Keratinocyte (primary cell): ENCODE measurements around the gene TMEM245. TPM values are rescaled to one million over a fixed set of nuclear protein-coding genes. Genes with fewer than 3 reads are reported as not detected.

Experiments
- DNase-seq: peaks from one replicate; pipeline ENCODE4 v3.0.0-alpha.2; 2011; ENCODE audit warnings: low read depth, missing footprints, low spot score
- FAIRE-seq: peaks from 2 replicates; lab custom pipeline; 2011; peaks lifted over from hg19 to GRCh38; lab: Jason Lieb, UNC
- H2AFZ ChIP-seq: 2 replicates; pipeline ENCODE4 v1.6.0; 2012; ENCODE audit warnings: low read length, control low read depth, inconsistent platforms; ENCODE audit not compliant: control insufficient read depth
- H3K27ac ChIP-seq: 2 replicates; pipeline ENCODE4 v1.5.1; 2011; ENCODE audit warnings: low read length; ENCODE audit not compliant: control insufficient read depth, insufficient read depth
- H3K27me3 ChIP-seq: 3 replicates; pipeline ENCODE4 v1.6.0; 2011; ENCODE audit warnings: low read length; ENCODE audit not compliant: control insufficient read depth, insufficient read depth; ENCODE audit errors: extremely low read depth
- H3K36me3 ChIP-seq, 2 experiments: 2 replicates in 1 of 2; 3 replicates in 1 of 2; pipeline ENCODE4 v1.5.1; 2011; ENCODE audit warnings: low read length in 2 of 2, mild to moderate bottlenecking in 1 of 2; ENCODE audit not compliant: control insufficient read depth in 2 of 2, insufficient read depth in 2 of 2; ENCODE audit errors: extremely low read depth in 1 of 2
- H3K4me1 ChIP-seq: 3 replicates; pipeline ENCODE4 v1.5.1; 2011; ENCODE audit warnings: low read length; ENCODE audit not compliant: control insufficient read depth, insufficient read depth; ENCODE audit errors: extremely low read depth
- H3K4me2 ChIP-seq: 3 replicates; pipeline ENCODE4 v1.6.0; 2011; ENCODE audit warnings: low read depth, low read length; ENCODE audit not compliant: control insufficient read depth, insufficient read depth; ENCODE audit errors: extremely low read depth
- H3K4me3 ChIP-seq, 3 experiments: fragments of 200-600 bp in 1 of 3; sonication (generic) in 1 of 3; 2 replicates in 2 of 3; 3 replicates in 1 of 3; pipeline ENCODE4 v1.5.1; 2011 to 2016; ENCODE audit warnings: low read length in 3 of 3, mild to moderate bottlenecking in 3 of 3, control low read depth in 2 of 3, inconsistent platforms in 1 of 3, low read depth in 1 of 3, mixed read lengths in 1 of 3, mixed run types in 1 of 3, moderate library complexity in 1 of 3; ENCODE audit not compliant: control insufficient read depth in 2 of 3, insufficient read depth in 2 of 3; ENCODE audit errors: extremely low read depth in 1 of 3
- H3K79me2 ChIP-seq: 2 replicates; pipeline ENCODE4 v1.6.0; 2012; ENCODE audit warnings: low read length; ENCODE audit not compliant: control insufficient read depth, insufficient read depth
- H3K9ac ChIP-seq: 3 replicates; pipeline ENCODE4 v1.6.0; 2011; ENCODE audit warnings: low read length; ENCODE audit not compliant: control insufficient read depth, insufficient read depth; ENCODE audit errors: extremely low read depth
- H3K9me1 ChIP-seq: 3 replicates; pipeline ENCODE4 v1.6.0; 2011; ENCODE audit warnings: low read length; ENCODE audit not compliant: control insufficient read depth, insufficient read depth; ENCODE audit errors: extremely low read depth
- H3K9me3 ChIP-seq: 2 replicates; pipeline ENCODE4 v1.5.1; 2012; ENCODE audit warnings: low read depth, low read length; ENCODE audit not compliant: control insufficient read depth
- H4K20me1 ChIP-seq: 3 replicates; pipeline ENCODE4 v1.6.0; 2011; ENCODE audit warnings: low read length; ENCODE audit not compliant: control insufficient read depth, insufficient read depth; ENCODE audit errors: extremely low read depth
- CTCF ChIP-seq, 3 experiments: IDR thresholded peaks in 1 of 3; conservative IDR thresholded peaks in 1 of 3; optimal IDR thresholded peaks in 1 of 3; 2 replicates in 2 of 3; 3 replicates in 1 of 3; pipeline versions ENCODE3 to v1.5.1; 2011; ENCODE audit warnings: low read length in 3 of 3, mild to moderate bottlenecking in 3 of 3, moderate library complexity in 2 of 3, control low read depth in 1 of 3, inconsistent platforms in 1 of 3; ENCODE audit not compliant: insufficient read depth in 2 of 3; ENCODE audit errors: extremely low read depth in 1 of 3
- EZH2 ChIP-seq: IDR thresholded peaks from one replicate; pipeline ENCODE4 v1.6.1; 2012; ENCODE audit warnings: inconsistent platforms, mild to moderate bottlenecking, low read length, moderate library complexity
- dilution Hi-C: fragments of 300-500 bp; cut with MboI; formaldehyde crosslinking; loops from one replicate; pipeline ENCODE4 v1.7.0; 2020; ENCODE audit warnings: low sequenced_read_pairs; ENCODE audit not compliant: extremely low pct_ligation_motif_present
- polyA plus RNA-seq, 5 experiments: library from polyadenylated mRNA; depleted of rRNA in 3 of 5; stranded (reverse) in 3 of 5; stranded (forward) in 1 of 5; unstranded in 1 of 5; fragments of >200 nt; gene quantifications; 1 replicate in 1 of 5; 2 replicates in 3 of 5; 3 replicates in 1 of 5; pipeline versions ENCODE4 v1.2.1 to v1.2.3, GENCODE V29; 2011 to 2012; ENCODE audit warnings: missing spikeins in 2 of 5, low read depth in 1 of 5, low replicate concordance in 1 of 5

The TMEM245 gene
- polyA plus RNA-seq, 1 donor (not counting 4 experiments of a cell fraction or from before 2014, with no cell fraction given), result 40.0 TPM

- Histone ChIP-seq H3K79me2 (no peaks in the 10 kb centered on the region), H3K27ac (no peak overlapping the region), H3K4me3 (no peak overlapping the region), H3K4me2 (no peak overlapping the region), H2AFZ (no peak overlapping the region), H3K4me1 (no peaks in the 10 kb centered on the region), H4K20me1 (no peaks in the 10 kb centered on the region), H3K27me3 (no peaks in the 10 kb centered on the region), H3K9ac (no peak overlapping the region), H3K9me3 (no peaks in the 10 kb centered on the region), H3K36me3 (peaks cover 28 to 40% of the 10 kb centered on the region in 2 experiments), H3K9me1 (no peaks in the 10 kb centered on the region)
- FAIRE-seq (no peak), DNase-seq (no peak)
- dilution Hi-C loops, result no loop called here
- no peak for TF ChIP-seq CTCF (optimal IDR thresholded peaks at IDR 0.05 in 1 of 3, IDR thresholded peaks at IDR 0.05 in 1 of 3, conservative IDR thresholded peaks at IDR 0.05 in 1 of 3; ENCODE audit: extremely low read depth in 1 of 3, insufficient read depth in 2 of 3, low read length in 3 of 3)
- no peak for TF ChIP-seq EZH2
Observed at GRCh38 chr9:109051733-109052132, 68.0 kb downstream of the TMEM245 start.

GRCh38 chr9:109050444-109050843 lies 69.3 kb downstream of the TMEM245 start:
- Histone ChIP-seq H3K4me1 (no peaks in the 10 kb centered on the region), H3K27ac (no peak overlapping the region), H3K9me1 (no peaks in the 10 kb centered on the region), H3K4me3 (no peak overlapping the region), H3K79me2 (no peaks in the 10 kb centered on the region), H3K27me3 (no peaks in the 10 kb centered on the region), H3K9me3 (no peaks in the 10 kb centered on the region), H3K4me2 (no peak overlapping the region), H3K36me3 (peaks cover 27 to 43% of the 10 kb centered on the region in 2 experiments), H3K9ac (no peak overlapping the region), H2AFZ (no peak overlapping the region), H4K20me1 (no peaks in the 10 kb centered on the region)
- DNase-seq (no peak), FAIRE-seq (no peak)
- dilution Hi-C loops, result no loop called here
- TF ChIP-seq CTCF (optimal IDR thresholded peaks at IDR 0.05 in 1 of 3, IDR thresholded peaks at IDR 0.05 in 1 of 3, conservative IDR thresholded peaks at IDR 0.05 in 1 of 3; ENCODE audit: extremely low read depth in 1 of 3, insufficient read depth in 2 of 3, low read length in 3 of 3) (no peak), EZH2 (no peak)
